ENCODE data around the gene TMEM37.
"Not testable (repeated sequence)": the region's sequence is repeated elsewhere in the genome, so short reads cannot be mapped to it uniquely, and the experiment has no call there.

TMEM37 gene

GRCh38 chr2:119431155-119431975, at the start of gene TMEM37:
Gene TMEM37 (plus strand): TSS chr2:119431854. CDS start chr2:119431904, 50 bp downstream.
- DNase-seq (ENCODE audit: low spot score) = peak; percentile 84

- DNase-seq (ENCODE audit: low spot score) = no peak
Observed at GRCh38 chr2:119383410-119384140, 48.1 kb upstream of the TMEM37 start.

- DNase-seq (ENCODE audit: low spot score) = no peak
Observed at GRCh38 chr2:119384971-119385370, 46.7 kb upstream of the TMEM37 start.

- DNase-seq (ENCODE audit: low spot score) = no peak
Observed at GRCh38 chr2:119385466-119385865, 46.2 kb upstream of the TMEM37 start.

GRCh38 chr2:119387381-119388129, 44.1 kb upstream of the TMEM37 start:
- no peak for DNase-seq (ENCODE audit: low spot score)

- no peak for DNase-seq (ENCODE audit: low spot score)
Observed at GRCh38 chr2:119389615-119390306, 41.9 kb upstream of the TMEM37 start.

GRCh38 chr2:119393971-119394748, 37.5 kb upstream of the TMEM37 start:
- no peak for DNase-seq (ENCODE audit: low spot score)

GRCh38 chr2:119397196-119397595, 34.5 kb upstream of the TMEM37 start:
- no peak for DNase-seq (ENCODE audit: low spot score)

GRCh38 chr2:119402106-119402505, 29.5 kb upstream of the TMEM37 start:
- no peak for DNase-seq (ENCODE audit: low spot score)

- DNase-seq (ENCODE audit: low spot score) = peak; percentile 64
Observed at GRCh38 chr2:119402645-119403560, 28.8 kb upstream of the TMEM37 start.

GRCh38 chr2:119403618-119404017, 28.0 kb upstream of the TMEM37 start:
- not testable (repeated sequence) for DNase-seq (ENCODE audit: low spot score)

GRCh38 chr2:119405151-119405550, 26.5 kb upstream of the TMEM37 start:
- no peak for DNase-seq (ENCODE audit: low spot score)

GRCh38 chr2:119407430-119408220, 24.0 kb upstream of the TMEM37 start:
- DNase-seq (ENCODE audit: low spot score) = no peak

GRCh38 chr2:119408221-119408619, 23.4 kb upstream of the TMEM37 start:
- no peak for DNase-seq (ENCODE audit: low spot score)

- DNase-seq (ENCODE audit: low spot score) = no peak
Observed at GRCh38 chr2:119409506-119409905, 22.1 kb upstream of the TMEM37 start.

GRCh38 chr2:119414894-119415293, 16.8 kb upstream of the TMEM37 start:
- no peak for DNase-seq (ENCODE audit: low spot score)

GRCh38 chr2:119415630-119416029, 16.0 kb upstream of the TMEM37 start:
- no peak for DNase-seq (ENCODE audit: low spot score)

- DNase-seq (ENCODE audit: low spot score) = no peak
Observed at GRCh38 chr2:119416299-119416923, 15.2 kb upstream of the TMEM37 start.

- no peak for DNase-seq (ENCODE audit: low spot score)
Observed at GRCh38 chr2:119417908-119418307, 13.7 kb upstream of the TMEM37 start.
